ENCODE data around the gene MORN4.
"Not testable (repeated sequence)": the region's sequence is repeated elsewhere in the genome, so short reads cannot be mapped to it uniquely, and the experiment has no call there.

The MORN4 gene

DNA sequence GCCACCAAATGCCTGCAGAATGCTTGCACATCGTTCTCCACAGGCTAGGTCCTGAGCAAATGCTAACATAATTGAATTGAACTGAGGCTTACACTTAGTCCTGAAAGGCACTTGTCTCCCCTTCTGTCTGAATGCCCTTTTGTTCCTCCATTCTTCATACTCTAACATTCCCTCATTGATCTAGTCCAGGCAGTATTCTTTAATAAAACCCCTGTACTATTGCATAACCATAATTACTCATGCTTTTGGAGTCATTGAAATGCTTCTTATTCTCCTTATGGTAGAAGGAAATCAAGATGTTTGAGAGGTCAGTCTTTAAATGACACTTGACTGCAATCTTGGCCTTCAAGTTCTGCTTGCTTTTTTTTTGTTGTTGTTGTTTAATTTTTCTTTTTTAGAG lies 14.3 kb upstream of the MORN4 start:
- Histone ChIP-seq H3K79me2 (ENCODE audit: insufficient read depth, low read depth) (0 out of 2 replicates have a peak, but pooled peaks cover under 1% of the 10 kb centered on the region), H3K4me1 (ENCODE audit: low read depth, poor library complexity, severe bottlenecking) (peaks cover 6% of the 10 kb centered on the region), H3K36me3 (ENCODE audit: insufficient read depth) (no peaks in the 10 kb centered on the region; the same call in 1 of the 2 replicates), H3K27ac (no peak overlapping the region), H3K9ac (no peak overlapping the region), H3K27me3 (ENCODE audit: insufficient read depth, low read depth) (no peaks in the 10 kb centered on the region), H2AFZ (ENCODE audit: low read depth) (no peak overlapping the region), H3K4me2 (no peak overlapping the region), H4K20me1 (ENCODE audit: insufficient read depth) (no peaks in the 10 kb centered on the region), H3K4me3 (IDR thresholded peaks at IDR 0.05; ENCODE audit: insufficient read depth, low read depth, low read length) (no peak overlapping the region)
- TF ChIP-seq, protein P1, sequence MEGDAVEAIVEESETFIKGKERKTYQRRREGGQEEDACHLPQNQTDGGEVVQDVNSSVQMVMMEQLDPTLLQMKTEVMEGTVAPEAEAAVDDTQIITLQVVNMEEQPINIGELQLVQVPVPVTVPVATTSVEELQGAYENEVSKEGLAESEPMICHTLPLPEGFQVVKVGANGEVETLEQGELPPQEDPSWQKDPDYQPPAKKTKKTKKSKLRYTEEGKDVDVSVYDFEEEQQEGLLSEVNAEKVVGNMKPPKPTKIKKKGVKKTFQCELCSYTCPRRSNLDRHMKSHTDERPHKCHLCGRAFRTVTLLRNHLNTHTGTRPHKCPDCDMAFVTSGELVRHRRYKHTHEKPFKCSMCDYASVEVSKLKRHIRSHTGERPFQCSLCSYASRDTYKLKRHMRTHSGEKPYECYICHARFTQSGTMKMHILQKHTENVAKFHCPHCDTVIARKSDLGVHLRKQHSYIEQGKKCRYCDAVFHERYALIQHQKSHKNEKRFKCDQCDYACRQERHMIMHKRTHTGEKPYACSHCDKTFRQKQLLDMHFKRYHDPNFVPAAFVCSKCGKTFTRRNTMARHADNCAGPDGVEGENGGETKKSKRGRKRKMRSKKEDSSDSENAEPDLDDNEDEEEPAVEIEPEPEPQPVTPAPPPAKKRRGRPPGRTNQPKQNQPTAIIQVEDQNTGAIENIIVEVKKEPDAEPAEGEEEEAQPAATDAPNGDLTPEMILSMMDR (conservative IDR thresholded peaks at IDR 0.05; ENCODE audit: low read depth, low read length): no peak

GRCh38 chr10:97644936-97645335 lies 11.6 kb upstream of the MORN4 start:
- no peak overlapping the region for H3K27ac ChIP-seq
- no peak overlapping the region for H3K4me3 ChIP-seq (IDR thresholded peaks at IDR 0.05; ENCODE audit: insufficient read depth, low read depth, low read length)
- no peaks in the 10 kb centered on the region for H3K27me3 ChIP-seq (ENCODE audit: insufficient read depth, low read depth)
- no peak overlapping the region for H3K9ac ChIP-seq
- no peaks in the 10 kb centered on the region; the same call in 1 of the 2 replicates for H3K36me3 ChIP-seq (ENCODE audit: insufficient read depth)
- TF ChIP-seq, protein P1 (conservative IDR thresholded peaks at IDR 0.05; ENCODE audit: low read depth, low read length): no peak
- peaks cover 18% of the 10 kb centered on the region for H3K4me1 ChIP-seq (ENCODE audit: low read depth, poor library complexity, severe bottlenecking)
- H2AFZ ChIP-seq (ENCODE audit: low read depth): no peak overlapping the region
- 0 out of 2 replicates have a peak, but pooled peaks cover 16% of the 10 kb centered on the region for H3K79me2 ChIP-seq (ENCODE audit: insufficient read depth, low read depth)
- no peak overlapping the region for H3K4me2 ChIP-seq
- H4K20me1 ChIP-seq (ENCODE audit: insufficient read depth): no peaks in the 10 kb centered on the region

GRCh38 chr10:97643441-97643985 lies 10.2 kb upstream of the MORN4 start:
- H3K79me2 ChIP-seq (ENCODE audit: insufficient read depth, low read depth): 0 out of 2 replicates have a peak, but pooled peaks cover 16% of the 10 kb centered on the region
- H3K4me3 ChIP-seq (IDR thresholded peaks at IDR 0.05; ENCODE audit: insufficient read depth, low read depth, low read length): no peak overlapping the region
- no peaks in the 10 kb centered on the region; the same call in 1 of the 2 replicates for H3K36me3 ChIP-seq (ENCODE audit: insufficient read depth)
- H4K20me1 ChIP-seq (ENCODE audit: insufficient read depth): no peaks in the 10 kb centered on the region
- H3K9ac ChIP-seq: no peak overlapping the region
- H3K4me2 ChIP-seq: no peak overlapping the region
- no peak overlapping the region for H2AFZ ChIP-seq (ENCODE audit: low read depth)
- peaks cover 15% of the 10 kb centered on the region for H3K4me1 ChIP-seq (ENCODE audit: low read depth, poor library complexity, severe bottlenecking)
- H3K27ac ChIP-seq: no peak overlapping the region
- no peaks in the 10 kb centered on the region for H3K27me3 ChIP-seq (ENCODE audit: insufficient read depth, low read depth)
- TF ChIP-seq, protein P1 (conservative IDR thresholded peaks at IDR 0.05; ENCODE audit: low read depth, low read length): no peak

DNA sequence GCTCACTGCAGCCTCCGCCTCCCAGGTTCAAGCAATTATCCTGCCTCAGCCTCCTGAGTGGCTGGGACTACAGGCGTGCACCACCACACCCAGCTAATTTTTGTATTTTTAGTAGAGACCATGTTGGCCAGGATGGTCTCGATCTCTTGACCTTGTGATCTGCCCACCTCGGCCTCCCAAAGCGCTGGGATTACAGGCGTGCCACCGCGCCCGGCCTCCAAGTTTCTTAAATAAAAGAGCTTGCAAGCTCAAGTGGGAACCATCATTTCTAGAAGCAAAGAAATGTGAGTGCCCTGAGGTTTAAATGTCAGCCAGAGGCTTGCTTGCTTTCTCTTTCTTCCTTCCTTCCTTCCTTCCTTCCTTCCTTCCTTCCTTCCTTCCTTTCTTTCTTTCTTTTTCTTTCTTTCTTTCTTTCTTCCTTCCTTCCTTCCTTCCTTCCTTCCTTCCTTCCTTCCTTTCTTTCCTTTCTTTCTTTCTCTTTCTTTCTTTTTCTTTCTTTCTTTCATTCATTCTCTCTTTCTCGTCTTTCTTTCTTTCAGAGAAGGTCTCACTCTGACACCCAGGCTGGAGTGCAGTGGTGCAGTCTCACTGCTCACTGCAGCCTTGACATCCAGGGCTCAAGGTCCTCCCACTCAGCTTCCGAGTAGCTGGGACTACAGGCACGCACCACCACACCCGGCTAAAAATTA lies 9.3 kb upstream of the MORN4 start:
- Histone ChIP-seq H3K79me2 (ENCODE audit: insufficient read depth, low read depth) (0 out of 2 replicates have a peak, but pooled peaks cover 16% of the 10 kb centered on the region), H3K4me2 (peak overlapping the region; percentile 93; the same call in 1 of the 2 replicates), H3K4me1 (ENCODE audit: low read depth, poor library complexity, severe bottlenecking) (peaks cover 14% of the 10 kb centered on the region)
- H3K27ac ChIP-seq; H3K9ac ChIP-seq; H2AFZ ChIP-seq (ENCODE audit: low read depth); H3K27me3 ChIP-seq (ENCODE audit: insufficient read depth, low read depth); H4K20me1 ChIP-seq (ENCODE audit: insufficient read depth); H3K4me3 ChIP-seq (IDR thresholded peaks at IDR 0.05; ENCODE audit: insufficient read depth, low read depth, low read length); H3K36me3 ChIP-seq (ENCODE audit: insufficient read depth): not testable (repeated sequence)

Measured in KMS-11 (cell line).